Endothelial cell of umbilical vein (primary cell): ENCODE data around the gene PLXNC1. TPM values are rescaled to one million over a fixed set of nuclear protein-coding genes. Genes with fewer than 3 reads are reported as not detected.

Experiments
- BruUV-seq: library from RNA; stranded (reverse); fragments of 400-500 nt; replicated peaks from 2 replicates; lab custom pipeline; 2021; lab: Mats Ljungman, UMichigan
- CTCF ChIA-PET: fragments of 300-600, 350-600 bp; sonication (Branson Sonifier 250); formaldehyde crosslinking; loops from one replicate; lab custom pipeline; 2021; ENCODE audit warnings: antibody characterized with exemption, inconsistent platforms; lab: Charles Lee
- POLR2A ChIA-PET: fragments of 300-600, 350-600 bp; sonication (Branson Sonifier 250); formaldehyde crosslinking; loops from one replicate; lab custom pipeline; 2021; ENCODE audit warnings: antibody characterized with exemption, inconsistent platforms; lab: Charles Lee
- DNase-seq: peaks from one replicate; pipeline ENCODE4 v3.0.0-alpha.2; 2011; ENCODE audit warnings: low read depth, low spot score
- FAIRE-seq: peaks from 2 replicates; lab custom pipeline; 2011; peaks lifted over from hg19 to GRCh38; lab: Jason Lieb, UNC
- H2AFZ ChIP-seq: 2 replicates; pipeline ENCODE4 v1.6.0; 2012; ENCODE audit warnings: low read depth, low read length, control low read depth, inconsistent platforms
- H3K27ac ChIP-seq: 2 replicates; pipeline ENCODE4 v1.5.1; 2011; ENCODE audit warnings: low read depth, mild to moderate bottlenecking, control low read depth, low read length, moderate library complexity; ENCODE audit not compliant: insufficient read depth
- H3K27me3 ChIP-seq, 2 experiments: 2 replicates each; pipeline versions ENCODE4 v1.6.0 to v1.6.1; 2011; ENCODE audit warnings: low read length in 2 of 2, mixed read lengths in 1 of 2; ENCODE audit not compliant: control insufficient read depth in 2 of 2, insufficient read depth in 2 of 2
- H3K36me3 ChIP-seq, 2 experiments: 2 replicates in 1 of 2; 3 replicates in 1 of 2; pipeline ENCODE4 v1.5.1; 2011; ENCODE audit warnings: low read length in 2 of 2, mild to moderate bottlenecking in 1 of 2, moderate library complexity in 1 of 2; ENCODE audit not compliant: control insufficient read depth in 2 of 2, insufficient read depth in 2 of 2; ENCODE audit errors: extremely low read depth in 1 of 2
- H3K4me1 ChIP-seq: 3 replicates; pipeline ENCODE4 v1.5.1; 2011; ENCODE audit warnings: mild to moderate bottlenecking, low read length; ENCODE audit not compliant: control insufficient read depth, insufficient read depth; ENCODE audit errors: extremely low read depth
- H3K4me2 ChIP-seq: 2 replicates; pipeline ENCODE4 v1.6.1; 2011; ENCODE audit warnings: low read length, control low read depth, mixed read lengths; ENCODE audit not compliant: insufficient read depth
- H3K4me3 ChIP-seq, 3 experiments: fragments of 200-600 bp in 1 of 3; sonication (generic), shearing (Covaris generic) in 1 of 3; replicated peaks in 1 of 3; 2 replicates each; pipeline ENCODE4 v1.5.1; 2011 to 2016; ENCODE audit warnings: control low read depth in 3 of 3, low read length in 3 of 3, mild to moderate bottlenecking in 2 of 3, inconsistent platforms in 1 of 3, low read depth in 1 of 3, moderate library complexity in 1 of 3; ENCODE audit not compliant: insufficient read depth in 1 of 3
- H3K79me2 ChIP-seq: 2 replicates; pipeline ENCODE4 v1.6.0; 2012; ENCODE audit warnings: low read length, inconsistent platforms; ENCODE audit not compliant: control insufficient read depth, insufficient read depth
- H3K9ac ChIP-seq: replicated peaks from 2 replicates; pipeline ENCODE3; 2011; ENCODE audit warnings: low read length, control low read depth; ENCODE audit not compliant: insufficient read depth; ENCODE audit errors: extremely low read depth
- H3K9me1 ChIP-seq: replicated peaks from 3 replicates; pipeline ENCODE4 v1.6.0; 2011; ENCODE audit warnings: mild to moderate bottlenecking, low read length; ENCODE audit not compliant: control insufficient read depth, insufficient read depth; ENCODE audit errors: extremely low read depth
- H3K9me3 ChIP-seq: replicated peaks from 2 replicates; pipeline ENCODE4 v1.5.1; 2012; ENCODE audit warnings: low read length, inconsistent platforms; ENCODE audit not compliant: control insufficient read depth, insufficient read depth
- H4K20me1 ChIP-seq: replicated peaks from 2 replicates; pipeline ENCODE3; 2011; ENCODE audit warnings: mild to moderate bottlenecking, low read length; ENCODE audit not compliant: control insufficient read depth, insufficient read depth; ENCODE audit errors: extremely low read depth
- CTCF ChIP-seq, 2 donors: IDR thresholded peaks; 1 replicate in 1 of 2; 2 replicates in 1 of 2; pipeline ENCODE4 v1.5.1; 2011; ENCODE audit warnings: low read length in 2 of 2, mild to moderate bottlenecking in 2 of 2, moderate library complexity in 2 of 2, control low read depth in 1 of 2, inconsistent platforms in 1 of 2, low read depth in 1 of 2; ENCODE audit not compliant: insufficient read depth in 1 of 2; ENCODE audit errors: extremely low read depth in 1 of 2
- EZH2 ChIP-seq: IDR thresholded peaks from 2 replicates; pipeline ENCODE4 v1.6.1; 2012; ENCODE audit warnings: borderline replicate concordance, low read depth, mild to moderate bottlenecking, moderate library complexity, low read length, inconsistent platforms; ENCODE audit not compliant: severe bottlenecking
- FOS ChIP-seq: IDR thresholded peaks from 2 replicates; pipeline ENCODE4 v1.6.1; 2011; ENCODE audit warnings: mild to moderate bottlenecking, low read length, moderate library complexity, borderline replicate concordance; ENCODE audit not compliant: insufficient read depth
- GATA2 ChIP-seq: IDR thresholded peaks from 2 replicates; pipeline ENCODE4 v1.7.0; 2011; ENCODE audit warnings: low read depth, mild to moderate bottlenecking, moderate library complexity, mixed read lengths, low read length; ENCODE audit not compliant: insufficient read length, insufficient read depth
- JUN ChIP-seq: IDR thresholded peaks from 2 replicates; pipeline ENCODE4 v1.6.1; 2011; ENCODE audit warnings: borderline replicate concordance, low read depth; ENCODE audit not compliant: insufficient read length, insufficient read depth
- MYC ChIP-seq: IDR thresholded peaks from one replicate; pipeline ENCODE4 v1.6.1; 2011; ENCODE audit warnings: mild to moderate bottlenecking, low read depth, low read length
- POLR2A ChIP-seq: IDR thresholded peaks from 2 replicates; pipeline ENCODE4 v1.6.1; 2012; ENCODE audit warnings: low read depth, mild to moderate bottlenecking, control low read depth, low read length
- POLR2AphosphoS5 ChIP-seq: IDR thresholded peaks from 2 replicates; pipeline ENCODE4 v1.6.1; 2012; ENCODE audit warnings: low read depth, mild to moderate bottlenecking, control low read depth, low read length, moderate library complexity; ENCODE audit not compliant: insufficient read depth
- dilution Hi-C: fragments of 300-500 bp; cut with MboI; formaldehyde crosslinking; loops from one replicate; pipeline ENCODE4 v1.15.0; 2019; ENCODE audit warnings: low sequenced_read_pairs; ENCODE audit not compliant: extremely low pct_ligation_motif_present
- intact Hi-C: fragments of 100-400 bp; cut with micrococcal nuclease; formaldehyde crosslinking; loops from one replicate; pipeline ENCODE4 v1.10.0; 2022
- polyA plus RNA-seq, 4 experiments: library from polyadenylated mRNA; depleted of rRNA in 3 of 4; stranded (reverse) in 3 of 4; unstranded in 1 of 4; fragments of >200 nt; gene quantifications; 2 replicates each; pipeline versions ENCODE4 v1.2.1 to v1.2.3, GENCODE V29; 2011 to 2012; ENCODE audit warnings: missing spikeins in 1 of 4
- total RNA-seq: library from RNA; stranded (reverse); gene quantifications from 2 replicates; pipeline ENCODE4 v1.2.3, GENCODE V29; 2021
- TF ChIP-seq, protein P1 (sequence below): IDR thresholded peaks from 2 replicates; pipeline ENCODE4 v1.6.1; 2011; ENCODE audit not compliant: insufficient read depth, insufficient read length

PLXNC1 gene
- total and polyA plus RNA-seq, 2 donors (not counting 3 experiments of a cell fraction or from before 2014, with no cell fraction given): 0.04 TPM; not detected in 1

GRCh38 chr12:94207467-94207848, 59.1 kb downstream of the PLXNC1 start:
- intact Hi-C loops: no loop called here
- ChIA-PET POLR2A (no interaction called here), CTCF (no interaction called here)
- H3K9ac ChIP-seq: no peak overlapping the region
- no peaks in the 10 kb centered on the region for H3K9me3 ChIP-seq
- no peak overlapping the region for H2AFZ ChIP-seq
- no peak overlapping the region for H3K27ac ChIP-seq
- no peaks in the 10 kb centered on the region for H3K9me1 ChIP-seq
- no peak overlapping the region for H3K4me3 ChIP-seq
- dilution Hi-C loops: no loop called here
- H3K36me3 ChIP-seq: no peaks in the 10 kb centered on the region
- FAIRE-seq (no peak), DNase-seq (no peak)
- no peaks in the 10 kb centered on the region for H4K20me1 ChIP-seq
- no peak overlapping the region for H3K4me2 ChIP-seq
- no peak for TF ChIP-seq POLR2AphosphoS5
- no peak for TF ChIP-seq EZH2
- TF ChIP-seq, protein P1, sequence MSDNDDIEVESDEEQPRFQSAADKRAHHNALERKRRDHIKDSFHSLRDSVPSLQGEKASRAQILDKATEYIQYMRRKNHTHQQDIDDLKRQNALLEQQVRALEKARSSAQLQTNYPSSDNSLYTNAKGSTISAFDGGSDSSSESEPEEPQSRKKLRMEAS: no peak
- no peak for TF ChIP-seq JUN
- no peak for TF ChIP-seq POLR2A
- no peak for TF ChIP-seq FOS
- no peak for TF ChIP-seq GATA2
- H3K27me3 ChIP-seq: peaks cover 0 to 7% of the 10 kb centered on the region in 2 experiments
- BruUV-seq: no TSS peak
- no peaks in the 10 kb centered on the region for H3K4me1 ChIP-seq
- no peaks in the 10 kb centered on the region for H3K79me2 ChIP-seq

DNA sequence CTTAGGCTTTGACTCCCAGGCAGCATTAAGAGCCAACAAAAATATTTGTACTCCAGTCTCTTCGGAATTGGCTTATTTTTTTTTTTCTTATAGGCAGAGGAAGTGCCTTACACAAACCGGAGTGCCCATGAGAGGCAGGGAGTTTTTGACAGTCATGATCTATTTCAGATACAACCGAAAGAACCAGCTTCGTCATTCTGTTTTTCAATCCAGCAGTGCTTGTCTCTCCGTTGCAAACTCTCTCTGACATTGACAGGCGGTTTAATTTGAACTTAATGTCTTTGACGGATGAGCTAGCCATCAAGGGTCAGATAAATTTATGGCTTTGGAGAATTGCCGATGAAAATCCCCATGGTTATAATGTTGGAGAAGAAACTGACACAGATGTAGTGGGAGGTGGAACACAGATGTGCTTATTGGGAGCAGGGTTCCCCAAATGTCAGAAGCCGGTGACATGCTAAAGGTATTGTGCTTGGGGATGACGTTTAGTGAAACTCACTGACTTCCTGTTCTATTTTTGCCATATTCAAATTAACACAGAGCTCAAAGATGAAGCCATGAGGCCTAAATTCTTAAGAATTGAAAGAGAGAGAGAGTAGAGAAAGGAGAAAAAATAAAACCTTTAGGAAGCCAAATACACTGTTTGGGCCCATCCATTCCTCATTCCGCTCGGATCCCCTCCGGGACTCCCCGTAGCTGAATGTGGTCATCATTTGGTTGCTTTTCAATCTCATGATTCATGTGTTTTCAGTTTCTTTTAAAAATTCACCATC, 59.7 kb downstream of the PLXNC1 start:
- Histone ChIP-seq H4K20me1 (no peaks in the 10 kb centered on the region), H3K4me1 (no peaks in the 10 kb centered on the region), H3K9me3 (no peaks in the 10 kb centered on the region), H2AFZ (no peak overlapping the region), H3K79me2 (no peaks in the 10 kb centered on the region), H3K9ac (no peak overlapping the region), H3K36me3 (no peaks in the 10 kb centered on the region), H3K9me1 (no peaks in the 10 kb centered on the region), H3K27me3 (peaks cover 0 to 5% of the 10 kb centered on the region in 2 experiments), H3K27ac (no peak overlapping the region), H3K4me3 (no peak overlapping the region), H3K4me2 (no peak overlapping the region)
- TF ChIP-seq POLR2A (no peak), FOS (no peak), JUN (no peak), MYC (no peak), CTCF (IDR thresholded peaks at IDR 0.05; ENCODE audit: extremely low read depth in 1 of 2, insufficient read depth in 1 of 2, low read depth in 1 of 2, low read length in 2 of 2) (no peak), EZH2 (no peak), GATA2 (no peak), POLR2AphosphoS5 (no peak)
- TF ChIP-seq, protein P1: no peak
- ChIA-PET POLR2A (no interaction called here), CTCF (no interaction called here)
- FAIRE-seq (no peak), DNase-seq (no peak)
- dilution Hi-C loops (no loop called here), intact Hi-C loops (no loop called here)
- no TSS peak for BruUV-seq
